GM23338 (cell line): Measurements from ENCODE around the gene SRCIN1. TPM values are rescaled to one million over a fixed set of nuclear protein-coding genes. Genes with fewer than 3 reads are reported as not detected.
A peak's percentile ranks its signal among the peaks of the same experiment; 100 is the strongest.

Source experiments
- ATAC-seq: fragments of 200-7000 bp; cut with Tn5 transposase; 3 replicates; pipeline ENCODE4 v1.9.1; 2020
- DNase-seq: peaks from one replicate; pipeline ENCODE4 v3.0.0-alpha.2; 2015; ENCODE audit warnings: low spot score
- H2AFZ ChIP-seq: fragments of 200-600 bp; sonication (generic); 2 replicates; pipeline ENCODE4 v1.8.0; 2016; ENCODE audit warnings: antibody characterized with exemption, mild to moderate bottlenecking, moderate library complexity
- H3F3A ChIP-seq: fragments of 200-600 bp; sonication (generic); replicated peaks from 2 replicates; pipeline ENCODE4 v1.8.0; 2017; ENCODE audit warnings: antibody characterized with exemption, mixed run types, low read depth
- H3K27ac ChIP-seq: fragments of 200-600 bp; sonication (generic); 2 replicates; pipeline ENCODE4 v1.6.1; 2016; ENCODE audit warnings: low read depth
- H3K27me3 ChIP-seq: fragments of 200-600 bp; sonication (generic); 2 replicates; pipeline ENCODE4 v1.8.0; 2016; ENCODE audit warnings: mild to moderate bottlenecking, mixed run types, moderate library complexity; ENCODE audit not compliant: insufficient read depth
- H3K36me3 ChIP-seq: fragments of 200-600 bp; sonication (generic); 2 replicates; pipeline ENCODE4 v1.8.0; 2016; ENCODE audit warnings: mild to moderate bottlenecking; ENCODE audit not compliant: insufficient read depth
- H3K4me1 ChIP-seq: fragments of 200-600 bp; sonication (generic); 2 replicates; pipeline ENCODE4 v1.8.0; 2016; ENCODE audit warnings: mild to moderate bottlenecking, moderate library complexity; ENCODE audit not compliant: insufficient read depth
- H3K4me2 ChIP-seq: fragments of 200-600 bp; sonication (generic); 2 replicates; pipeline ENCODE4 v1.7.1; 2017; ENCODE audit warnings: mixed run types
- H3K4me3 ChIP-seq: fragments of 200-600 bp; sonication (generic); 2 replicates; pipeline ENCODE4 v1.6.1; 2016; ENCODE audit warnings: mixed run types
- H3K79me2 ChIP-seq: fragments of 200-600 bp; sonication (generic); replicated peaks from 2 replicates; pipeline ENCODE4 v1.8.0; 2017; ENCODE audit warnings: mild to moderate bottlenecking; ENCODE audit not compliant: insufficient read depth
- H3K9me2 ChIP-seq: fragments of 200-600 bp; sonication (generic); 2 replicates; pipeline ENCODE4 v1.8.0; 2017; ENCODE audit not compliant: insufficient read depth
- H4K20me1 ChIP-seq: fragments of 200-600 bp; sonication (generic); replicated peaks from 2 replicates; pipeline ENCODE4 v1.8.0; 2017; ENCODE audit warnings: mild to moderate bottlenecking; ENCODE audit not compliant: insufficient read depth
- H3K27ac Mint-ChIP-seq: 2 replicates; pipeline ENCODE4 v1.8.0; 2020; ENCODE audit warnings: inconsistent platforms, mild to moderate bottlenecking, moderate library complexity, mixed read lengths
- H3K27me3 Mint-ChIP-seq: 3 replicates; pipeline ENCODE4 v1.8.0; 2022; ENCODE audit warnings: low read depth, mild to moderate bottlenecking, moderate library complexity, mixed read lengths, inconsistent platforms; ENCODE audit not compliant: insufficient read depth, poor library complexity
- H3K36me3 Mint-ChIP-seq: 3 replicates; pipeline ENCODE4 v1.8.0; 2021; ENCODE audit warnings: low read depth, mild to moderate bottlenecking, inconsistent platforms, moderate library complexity, mixed read lengths
- H3K4me1 Mint-ChIP-seq: 3 replicates; pipeline ENCODE4 v1.8.0; 2020; ENCODE audit warnings: mild to moderate bottlenecking, inconsistent platforms, mixed read lengths
- H3K4me3 Mint-ChIP-seq: 3 replicates; pipeline ENCODE4 v1.8.0; 2021; ENCODE audit warnings: moderate library complexity, mild to moderate bottlenecking, inconsistent platforms, mixed read lengths
- H3K9me3 Mint-ChIP-seq: 3 replicates; pipeline ENCODE4 v1.8.0; 2020; ENCODE audit warnings: moderate library complexity, mild to moderate bottlenecking, inconsistent platforms, mixed read lengths
- EZH2 ChIP-seq: fragments of 200-600 bp; sonication (generic); IDR thresholded peaks from one replicate; pipeline ENCODE4 v1.8.0; 2017; ENCODE audit warnings: antibody characterized with exemption, mild to moderate bottlenecking, low read depth; ENCODE audit not compliant: unreplicated experiment
- EZH2phosphoT487 ChIP-seq: fragments of 200-600 bp; sonication (generic); IDR thresholded peaks from one replicate; pipeline ENCODE4 v1.8.1; 2018; ENCODE audit warnings: antibody characterized with exemption; ENCODE audit not compliant: unreplicated experiment
- JUNB ChIP-seq: IDR thresholded peaks from one replicate; pipeline ENCODE4 v1.6.1; 2016; ENCODE audit warnings: antibody characterized with exemption; ENCODE audit not compliant: unreplicated experiment
- ZNF114 ChIP-seq: fragments of 250-450 bp; sonication (Bioruptor Pico); IDR thresholded peaks from 2 replicates; pipeline ENCODE4 v1.5.0; 2020; ENCODE audit warnings: mild to moderate bottlenecking, moderate library complexity
- polyA plus RNA-seq: library from polyadenylated mRNA; unstranded; fragments of >200 nt; fragmentation: Nextera tagmentation; extraction: Ambion mirVana; gene quantifications from 2 replicates; pipeline ENCODE4 v1.2.1, GENCODE V29; 2016
- total RNA-seq: library from RNA; depleted of rRNA; stranded (reverse); fragments of >200 nt; shearing (Covaris generic); gene quantifications from 2 replicates; pipeline ENCODE4 v1.2.3, GENCODE V29; 2014
- TF ChIP-seq, protein P1 (sequence below): IDR thresholded peaks from one replicate; pipeline ENCODE4 v1.6.1; 2018; ENCODE audit warnings: antibody characterized with exemption; ENCODE audit not compliant: unreplicated experiment
- TF ChIP-seq, protein P2 (sequence below), 2 experiments: fragments of 200-600 bp in 1 of 2; sonication (generic) in 1 of 2; conservative IDR thresholded peaks; 2 replicates each; pipeline versions ENCODE4 v1.5.1 to v1.6.1; 2016 to 2017; ENCODE audit warnings: antibody characterized with exemption in 2 of 2, low read depth in 2 of 2, mild to moderate bottlenecking in 2 of 2, moderate library complexity in 1 of 2

The SRCIN1 gene
- total and polyA plus RNA-seq, 2 experiments from 2014 or later: 0.87 to 2.2 TPM

DNA sequence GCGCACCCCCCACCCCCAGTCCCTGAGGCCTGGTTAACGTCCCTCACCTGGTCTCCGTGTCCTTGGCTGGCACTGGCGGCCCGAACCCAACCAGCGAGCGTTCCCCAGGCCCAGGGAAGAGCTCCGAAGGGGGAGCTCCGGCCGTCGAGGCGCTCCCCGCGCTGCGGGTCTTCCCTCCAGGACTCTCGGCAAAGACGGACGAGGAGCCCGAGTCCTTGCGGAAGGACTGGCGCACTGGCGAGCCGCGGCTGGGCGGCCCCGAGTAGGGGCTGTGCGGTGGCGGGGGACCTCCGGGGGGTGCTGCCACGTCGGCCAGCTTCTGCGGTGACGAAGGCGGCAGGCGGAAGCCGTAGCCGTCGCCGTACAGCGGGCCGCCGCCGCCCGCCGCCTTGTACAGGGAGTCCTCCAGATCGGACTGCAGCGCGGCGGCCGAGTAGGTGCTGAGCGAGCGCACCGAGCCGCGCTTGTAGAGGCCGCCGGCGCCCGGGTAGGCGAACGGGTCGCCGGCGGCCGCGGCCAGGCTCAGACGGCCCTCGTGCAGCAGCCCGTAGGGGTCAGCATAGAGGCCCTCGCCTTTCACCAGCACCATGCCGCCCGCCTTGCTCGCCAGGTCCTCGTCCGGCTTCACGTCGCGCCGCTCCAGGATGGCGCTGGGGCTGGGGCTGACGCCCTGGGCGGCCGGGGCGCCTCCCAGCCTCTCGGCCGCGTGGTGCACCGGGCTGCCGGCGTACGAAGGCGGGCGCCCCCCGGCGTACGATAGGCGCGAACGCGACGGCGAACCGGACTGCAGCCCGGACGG is 44.1 kb downstream of the SRCIN1 start:
- TF ChIP-seq, protein P1, sequence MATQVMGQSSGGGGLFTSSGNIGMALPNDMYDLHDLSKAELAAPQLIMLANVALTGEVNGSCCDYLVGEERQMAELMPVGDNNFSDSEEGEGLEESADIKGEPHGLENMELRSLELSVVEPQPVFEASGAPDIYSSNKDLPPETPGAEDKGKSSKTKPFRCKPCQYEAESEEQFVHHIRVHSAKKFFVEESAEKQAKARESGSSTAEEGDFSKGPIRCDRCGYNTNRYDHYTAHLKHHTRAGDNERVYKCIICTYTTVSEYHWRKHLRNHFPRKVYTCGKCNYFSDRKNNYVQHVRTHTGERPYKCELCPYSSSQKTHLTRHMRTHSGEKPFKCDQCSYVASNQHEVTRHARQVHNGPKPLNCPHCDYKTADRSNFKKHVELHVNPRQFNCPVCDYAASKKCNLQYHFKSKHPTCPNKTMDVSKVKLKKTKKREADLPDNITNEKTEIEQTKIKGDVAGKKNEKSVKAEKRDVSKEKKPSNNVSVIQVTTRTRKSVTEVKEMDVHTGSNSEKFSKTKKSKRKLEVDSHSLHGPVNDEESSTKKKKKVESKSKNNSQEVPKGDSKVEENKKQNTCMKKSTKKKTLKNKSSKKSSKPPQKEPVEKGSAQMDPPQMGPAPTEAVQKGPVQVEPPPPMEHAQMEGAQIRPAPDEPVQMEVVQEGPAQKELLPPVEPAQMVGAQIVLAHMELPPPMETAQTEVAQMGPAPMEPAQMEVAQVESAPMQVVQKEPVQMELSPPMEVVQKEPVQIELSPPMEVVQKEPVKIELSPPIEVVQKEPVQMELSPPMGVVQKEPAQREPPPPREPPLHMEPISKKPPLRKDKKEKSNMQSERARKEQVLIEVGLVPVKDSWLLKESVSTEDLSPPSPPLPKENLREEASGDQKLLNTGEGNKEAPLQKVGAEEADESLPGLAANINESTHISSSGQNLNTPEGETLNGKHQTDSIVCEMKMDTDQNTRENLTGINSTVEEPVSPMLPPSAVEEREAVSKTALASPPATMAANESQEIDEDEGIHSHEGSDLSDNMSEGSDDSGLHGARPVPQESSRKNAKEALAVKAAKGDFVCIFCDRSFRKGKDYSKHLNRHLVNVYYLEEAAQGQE: peak; percentile 40
- no peak for TF ChIP-seq JUNB
- peak; percentile 64 for TF ChIP-seq EZH2
- TF ChIP-seq, protein P2, sequence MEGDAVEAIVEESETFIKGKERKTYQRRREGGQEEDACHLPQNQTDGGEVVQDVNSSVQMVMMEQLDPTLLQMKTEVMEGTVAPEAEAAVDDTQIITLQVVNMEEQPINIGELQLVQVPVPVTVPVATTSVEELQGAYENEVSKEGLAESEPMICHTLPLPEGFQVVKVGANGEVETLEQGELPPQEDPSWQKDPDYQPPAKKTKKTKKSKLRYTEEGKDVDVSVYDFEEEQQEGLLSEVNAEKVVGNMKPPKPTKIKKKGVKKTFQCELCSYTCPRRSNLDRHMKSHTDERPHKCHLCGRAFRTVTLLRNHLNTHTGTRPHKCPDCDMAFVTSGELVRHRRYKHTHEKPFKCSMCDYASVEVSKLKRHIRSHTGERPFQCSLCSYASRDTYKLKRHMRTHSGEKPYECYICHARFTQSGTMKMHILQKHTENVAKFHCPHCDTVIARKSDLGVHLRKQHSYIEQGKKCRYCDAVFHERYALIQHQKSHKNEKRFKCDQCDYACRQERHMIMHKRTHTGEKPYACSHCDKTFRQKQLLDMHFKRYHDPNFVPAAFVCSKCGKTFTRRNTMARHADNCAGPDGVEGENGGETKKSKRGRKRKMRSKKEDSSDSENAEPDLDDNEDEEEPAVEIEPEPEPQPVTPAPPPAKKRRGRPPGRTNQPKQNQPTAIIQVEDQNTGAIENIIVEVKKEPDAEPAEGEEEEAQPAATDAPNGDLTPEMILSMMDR (conservative IDR thresholded peaks at IDR 0.05; ENCODE audit: low read depth in 2 of 2): peak; percentile 7 to 29; a peak in 2 of 4 replicates

DNA sequence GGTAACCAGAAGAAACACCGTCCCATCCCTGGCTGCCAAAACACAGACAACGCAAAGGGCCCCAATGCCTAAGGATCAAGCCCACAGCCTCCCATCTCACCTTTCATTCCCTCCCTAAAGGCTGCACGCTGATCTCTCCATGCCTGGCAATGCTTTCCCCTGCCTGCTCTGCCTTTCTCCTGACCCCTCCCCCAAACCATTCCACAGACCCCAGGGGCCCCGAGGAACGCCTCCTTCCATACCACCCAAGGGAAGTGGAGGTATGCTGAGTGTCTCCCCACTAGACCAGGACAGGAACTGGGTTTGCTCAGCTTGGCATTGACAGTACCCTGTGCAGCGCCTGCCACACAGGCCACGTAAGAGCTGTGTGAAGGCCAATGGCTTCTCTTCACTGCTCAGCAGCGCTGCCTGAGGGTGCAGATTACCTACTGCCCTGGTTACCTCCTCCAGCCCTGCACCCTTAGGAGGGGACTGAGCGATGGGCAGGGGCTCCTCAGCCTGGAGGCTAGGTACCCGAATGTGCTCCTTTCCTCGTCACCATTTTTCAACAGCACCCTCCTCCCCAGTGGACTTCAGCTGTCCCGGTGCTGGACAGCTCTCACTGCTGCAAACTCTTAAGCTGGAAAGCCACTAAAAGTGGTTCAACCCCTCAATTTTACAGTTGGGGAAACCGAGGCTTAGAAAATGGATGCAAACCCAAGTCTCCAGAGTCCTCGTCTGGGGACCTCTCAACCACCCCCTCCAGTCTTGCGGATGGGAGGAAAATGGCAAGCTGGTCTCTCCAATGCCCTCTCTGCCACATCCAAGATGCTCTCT is 45.0 kb downstream of the SRCIN1 start:
- peak overlapping the region; percentile 96; the same call in 1 of the 2 replicates for H3K4me2 ChIP-seq
- peaks cover 92% of the 10 kb centered on the region for H3K27me3 ChIP-seq
- H3K9me2 ChIP-seq: no peaks in the 10 kb centered on the region
- H3K79me2 ChIP-seq: no peaks in the 10 kb centered on the region
- no peak overlapping the region for H2AFZ ChIP-seq
- H3K27ac ChIP-seq: no peak overlapping the region
- TF ChIP-seq EZH2 (peak; percentile 50), EZH2phosphoT487 (no peak), ZNF114 (CRISPR knock-in tag) (no peak)
- TF ChIP-seq, protein P1: peak; percentile 90
- TF ChIP-seq, protein P2 (conservative IDR thresholded peaks at IDR 0.05; ENCODE audit: low read depth in 2 of 2): no peak
- DNase-seq (peak; percentile 62), ATAC-seq (no peak)
- no peaks in the 10 kb centered on the region for H3K36me3 ChIP-seq
- Mint-ChIP-seq H3K36me3 (no peaks in the 10 kb centered on the region; the same call in 2 of the 3 replicates), H3K27ac (no peak overlapping the region), H3K4me3 (peak overlapping the region; percentile 54), H3K27me3 (peaks cover 80% of the 10 kb centered on the region), H3K9me3 (no peaks in the 10 kb centered on the region), H3K4me1 (peaks cover 45% of the 10 kb centered on the region)
- peaks cover 40% of the 10 kb centered on the region for H3K4me1 ChIP-seq
- H4K20me1 ChIP-seq: peaks cover 10% of the 10 kb centered on the region
- H3K4me3 ChIP-seq: peak overlapping the region; percentile 81; the same call in 1 of the 2 replicates
- H3F3A ChIP-seq: peaks cover 20% of the 10 kb centered on the region

More for the DNA sequence above, 44.1 kb downstream of the SRCIN1 start:
- Histone ChIP-seq H3K36me3 (no peaks in the 10 kb centered on the region), H3K4me2 (peak overlapping the region; percentile 96; the same call in 1 of the 2 replicates), H3K4me1 (peaks cover 40% of the 10 kb centered on the region), H3K4me3 (peak overlapping the region; percentile 75; the same call in 1 of the 2 replicates), H2AFZ (no peak overlapping the region), H3K79me2 (no peaks in the 10 kb centered on the region), H3F3A (peaks cover 20% of the 10 kb centered on the region), H3K9me2 (no peaks in the 10 kb centered on the region), H4K20me1 (peaks cover 10% of the 10 kb centered on the region), H3K27ac (no peak overlapping the region), H3K27me3 (peaks cover 95% of the 10 kb centered on the region)
- peaks cover 89% of the 10 kb centered on the region for H3K27me3 Mint-ChIP-seq
- peak; percentile 2 for ATAC-seq
- H3K4me1 Mint-ChIP-seq: peaks cover 51% of the 10 kb centered on the region
- peak overlapping the region; percentile 54; the same call in 1 of the 3 replicates for H3K4me3 Mint-ChIP-seq
- H3K36me3 Mint-ChIP-seq: no peaks in the 10 kb centered on the region; the same call in 2 of the 3 replicates
- H3K9me3 Mint-ChIP-seq: no peaks in the 10 kb centered on the region
- peak; percentile 70 for DNase-seq
- no peak overlapping the region for H3K27ac Mint-ChIP-seq
